ENCODE measurements around the gene MIB2.
"Not testable (repeated sequence)": the region's sequence is repeated elsewhere in the genome, so short reads cannot be mapped to it uniquely, and the experiment has no call there.

- TF ChIP-seq, protein P1, sequence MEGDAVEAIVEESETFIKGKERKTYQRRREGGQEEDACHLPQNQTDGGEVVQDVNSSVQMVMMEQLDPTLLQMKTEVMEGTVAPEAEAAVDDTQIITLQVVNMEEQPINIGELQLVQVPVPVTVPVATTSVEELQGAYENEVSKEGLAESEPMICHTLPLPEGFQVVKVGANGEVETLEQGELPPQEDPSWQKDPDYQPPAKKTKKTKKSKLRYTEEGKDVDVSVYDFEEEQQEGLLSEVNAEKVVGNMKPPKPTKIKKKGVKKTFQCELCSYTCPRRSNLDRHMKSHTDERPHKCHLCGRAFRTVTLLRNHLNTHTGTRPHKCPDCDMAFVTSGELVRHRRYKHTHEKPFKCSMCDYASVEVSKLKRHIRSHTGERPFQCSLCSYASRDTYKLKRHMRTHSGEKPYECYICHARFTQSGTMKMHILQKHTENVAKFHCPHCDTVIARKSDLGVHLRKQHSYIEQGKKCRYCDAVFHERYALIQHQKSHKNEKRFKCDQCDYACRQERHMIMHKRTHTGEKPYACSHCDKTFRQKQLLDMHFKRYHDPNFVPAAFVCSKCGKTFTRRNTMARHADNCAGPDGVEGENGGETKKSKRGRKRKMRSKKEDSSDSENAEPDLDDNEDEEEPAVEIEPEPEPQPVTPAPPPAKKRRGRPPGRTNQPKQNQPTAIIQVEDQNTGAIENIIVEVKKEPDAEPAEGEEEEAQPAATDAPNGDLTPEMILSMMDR (IDR thresholded peaks at IDR 0.05), result not testable (repeated sequence)
- TF ChIP-seq EP300 (IDR thresholded peaks at IDR 0.05), result not testable (repeated sequence)
Observed at GRCh38 chr1:1639368-1639767, 24.1 kb downstream of the MIB2 start.

All from ovary (tissue), 3 donors.